ENCODE results near the gene CCDC122.

The CCDC122 gene

DNA sequence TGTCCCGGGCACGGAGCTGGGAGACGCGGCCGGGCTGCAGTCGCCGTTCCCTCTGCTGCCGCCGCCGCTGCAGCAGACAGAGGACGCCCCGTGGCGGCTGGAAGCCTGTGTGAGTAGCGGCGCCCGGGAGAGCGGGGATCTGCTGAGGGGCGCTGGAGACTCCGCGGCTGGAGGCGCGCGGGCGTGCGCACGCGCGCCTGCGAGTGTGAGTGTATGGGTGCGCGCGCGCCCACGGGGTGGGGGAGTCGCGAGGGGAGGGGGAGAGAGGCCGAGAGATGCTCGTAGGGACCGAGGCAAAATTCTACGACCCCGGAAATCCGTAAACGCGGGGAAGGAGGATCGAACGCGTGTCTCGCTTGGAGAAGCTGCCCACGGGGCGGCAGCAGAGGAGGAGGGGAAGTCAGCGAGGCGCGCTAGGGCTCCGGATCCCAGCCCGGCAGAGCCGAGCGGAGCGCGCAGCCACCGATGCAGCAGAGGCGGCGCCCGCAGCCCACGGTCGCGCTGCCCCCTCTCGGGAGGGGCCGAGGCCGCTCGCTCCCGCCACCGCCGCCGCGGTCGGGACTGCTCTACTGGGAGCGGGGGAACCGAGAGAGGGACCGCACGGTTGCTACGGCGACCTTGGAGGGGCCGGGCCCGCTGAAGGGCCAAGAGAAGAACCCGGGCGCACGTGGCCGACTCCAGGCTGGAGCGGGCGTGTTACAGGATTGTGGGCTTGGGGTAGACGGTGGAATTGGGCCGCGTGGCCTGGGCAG is 92.6 kb downstream of the CCDC122 start, which contains the start of gene ENOX1:
ENOX1 (minus strand) TSS at position 207 of the 752 bp plus-strand sequence.
- TF ChIP-seq, protein P1, sequence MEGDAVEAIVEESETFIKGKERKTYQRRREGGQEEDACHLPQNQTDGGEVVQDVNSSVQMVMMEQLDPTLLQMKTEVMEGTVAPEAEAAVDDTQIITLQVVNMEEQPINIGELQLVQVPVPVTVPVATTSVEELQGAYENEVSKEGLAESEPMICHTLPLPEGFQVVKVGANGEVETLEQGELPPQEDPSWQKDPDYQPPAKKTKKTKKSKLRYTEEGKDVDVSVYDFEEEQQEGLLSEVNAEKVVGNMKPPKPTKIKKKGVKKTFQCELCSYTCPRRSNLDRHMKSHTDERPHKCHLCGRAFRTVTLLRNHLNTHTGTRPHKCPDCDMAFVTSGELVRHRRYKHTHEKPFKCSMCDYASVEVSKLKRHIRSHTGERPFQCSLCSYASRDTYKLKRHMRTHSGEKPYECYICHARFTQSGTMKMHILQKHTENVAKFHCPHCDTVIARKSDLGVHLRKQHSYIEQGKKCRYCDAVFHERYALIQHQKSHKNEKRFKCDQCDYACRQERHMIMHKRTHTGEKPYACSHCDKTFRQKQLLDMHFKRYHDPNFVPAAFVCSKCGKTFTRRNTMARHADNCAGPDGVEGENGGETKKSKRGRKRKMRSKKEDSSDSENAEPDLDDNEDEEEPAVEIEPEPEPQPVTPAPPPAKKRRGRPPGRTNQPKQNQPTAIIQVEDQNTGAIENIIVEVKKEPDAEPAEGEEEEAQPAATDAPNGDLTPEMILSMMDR (conservative IDR thresholded peaks at IDR 0.05; ENCODE audit: low read depth, low read length) = no peak
- peak within 1 kb of the TSS; percentile 65 for H3K4me3 ChIP-seq (ENCODE audit: low read depth, low read length)
- DNase-seq (ENCODE audit: low read depth) = peak; percentile 75

DNA sequence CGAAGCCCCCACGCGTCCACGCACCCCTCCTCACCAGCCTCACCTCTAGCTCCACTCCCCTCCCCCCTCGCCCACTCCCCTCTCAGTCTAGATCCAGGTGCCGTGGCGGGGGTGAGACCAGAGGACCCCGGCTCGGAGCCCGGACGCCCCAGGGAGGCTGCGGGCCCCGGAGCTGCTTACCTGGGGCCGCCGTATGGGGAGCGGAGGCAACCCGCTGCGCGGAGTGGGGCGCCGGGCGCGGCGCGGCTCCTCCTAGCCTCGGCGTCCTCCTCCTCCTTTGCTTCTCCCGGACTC is 93.1 kb downstream of the CCDC122 start:
- H3K4me3 ChIP-seq (ENCODE audit: low read depth, low read length) = peak overlapping the region; percentile 65
- TF ChIP-seq, protein P1 (conservative IDR thresholded peaks at IDR 0.05; ENCODE audit: low read depth, low read length) = no peak
- no peak for DNase-seq (ENCODE audit: low read depth)

All from choroid plexus epithelial cell (primary cell).